ENCODE results near the gene CSNK1G3. TPM values are rescaled to one million over a fixed set of nuclear protein-coding genes. Genes with fewer than 3 reads are reported as not detected.

CSNK1G3 gene
- total RNA-seq, 1 experiment from 2014 or later = 48.3 TPM

- Histone ChIP-seq H2BK120ac (ENCODE audit: low read depth, low read length, poor library complexity, severe bottlenecking) (no peak overlapping the region), H3K18ac (ENCODE audit: insufficient read length, low read depth, low read length) (no peak overlapping the region), H3K14ac (ENCODE audit: insufficient read depth, low read length) (no peak overlapping the region), H3K4me2 (ENCODE audit: insufficient read depth, insufficient read length, low read length) (no peak overlapping the region), H4K8ac (replicated peaks; ENCODE audit: insufficient read length, low read depth, low read length) (no peak overlapping the region), H2AK5ac (ENCODE audit: insufficient read length, low read length) (no peak overlapping the region), H3K23me2 (ENCODE audit: insufficient read length, low read depth, low read length, poor library complexity, severe bottlenecking) (no peaks in the 10 kb centered on the region), H3K56ac (ENCODE audit: insufficient read length, low read depth, low read length) (no peak overlapping the region), H3K79me2 (ENCODE audit: insufficient read depth, low read length) (peaks cover 4% of the 10 kb centered on the region; the same call in 1 of the 2 replicates), H2BK20ac (ENCODE audit: low read depth, low read length, poor library complexity, severe bottlenecking) (no peak overlapping the region), H3K27me3 (ENCODE audit: insufficient read depth, low read length) (no peaks in the 10 kb centered on the region), H3K9ac (ENCODE audit: extremely low read depth, insufficient read length, low read length) (no peak overlapping the region), H3K9me3 (ENCODE audit: control insufficient read depth, low read depth, low read length) (no peaks in the 10 kb centered on the region), H4K91ac (ENCODE audit: insufficient read length, low read depth, low read length) (no peak overlapping the region), H3K4me1 (ENCODE audit: insufficient read depth, low read length) (peaks cover 2% of the 10 kb centered on the region), H3K23ac (ENCODE audit: insufficient read length, low read depth, low read length) (no peak overlapping the region), H2AFZ (ENCODE audit: low read length) (no peak overlapping the region), H4K20me1 (ENCODE audit: control insufficient read depth, insufficient read depth, insufficient read length) (no peaks in the 10 kb centered on the region), H2BK15ac (ENCODE audit: low read depth, low read length) (no peak overlapping the region), H4K5ac (ENCODE audit: insufficient read length, low read depth, low read length) (no peak overlapping the region), H3T11ph (ENCODE audit: low read length) (no peak overlapping the region), H2BK5ac (ENCODE audit: insufficient read length, low read length) (no peak overlapping the region), H3K4ac (ENCODE audit: low read depth, low read length) (no peak overlapping the region), H3K27ac (ENCODE audit: insufficient read length, low read depth, low read length) (no peak overlapping the region), H2BK12ac (ENCODE audit: insufficient read length, low read depth, low read length) (no peak overlapping the region), H3K79me1 (ENCODE audit: insufficient read depth, low read depth, low read length, poor library complexity, severe bottlenecking) (peaks cover 2% of the 10 kb centered on the region)
- Mint-ChIP-seq H3K36me3 (ENCODE audit: insufficient read depth in 1 of 3, low read depth in 3 of 3) (no peaks in the 10 kb centered on the region), H3K27ac (peak overlapping the region in 1 of 3 experiments; percentile 32; a peak in 1 of 7 replicates), H3K9me3 (no peaks in the 10 kb centered on the region), H3K4me1 (peaks cover 8 to 18% of the 10 kb centered on the region in 2 experiments), H3K27me3 (ENCODE audit: low read depth) (no peaks in the 10 kb centered on the region), H3K4me3 (no peak overlapping the region)
- WGBS (ENCODE audit: extremely low coverage, insufficient read length, low lambda C conversion rate) = no CpG with 5 or more reads among the region's 1 CpG
- DNase-seq = no peak
- no peak for TF ChIP-seq CTCF (conservative IDR thresholded peaks at IDR 0.05)
Measured at GRCh38 chr5:123535648-123536047, 23.7 kb downstream of the CSNK1G3 start.

Measured in H9 (cell line).